Activated CD4-positive, alpha-beta T cell treated with anti-CD3 and anti-CD28 coated beads for 1 hour (primary cell): ENCODE measurements around the gene ANAPC4.

Source experiments
- DNase-seq: peaks from one replicate; pipeline ENCODE4 v3.0.0-alpha.2; 2020

ANAPC4 gene

DNA sequence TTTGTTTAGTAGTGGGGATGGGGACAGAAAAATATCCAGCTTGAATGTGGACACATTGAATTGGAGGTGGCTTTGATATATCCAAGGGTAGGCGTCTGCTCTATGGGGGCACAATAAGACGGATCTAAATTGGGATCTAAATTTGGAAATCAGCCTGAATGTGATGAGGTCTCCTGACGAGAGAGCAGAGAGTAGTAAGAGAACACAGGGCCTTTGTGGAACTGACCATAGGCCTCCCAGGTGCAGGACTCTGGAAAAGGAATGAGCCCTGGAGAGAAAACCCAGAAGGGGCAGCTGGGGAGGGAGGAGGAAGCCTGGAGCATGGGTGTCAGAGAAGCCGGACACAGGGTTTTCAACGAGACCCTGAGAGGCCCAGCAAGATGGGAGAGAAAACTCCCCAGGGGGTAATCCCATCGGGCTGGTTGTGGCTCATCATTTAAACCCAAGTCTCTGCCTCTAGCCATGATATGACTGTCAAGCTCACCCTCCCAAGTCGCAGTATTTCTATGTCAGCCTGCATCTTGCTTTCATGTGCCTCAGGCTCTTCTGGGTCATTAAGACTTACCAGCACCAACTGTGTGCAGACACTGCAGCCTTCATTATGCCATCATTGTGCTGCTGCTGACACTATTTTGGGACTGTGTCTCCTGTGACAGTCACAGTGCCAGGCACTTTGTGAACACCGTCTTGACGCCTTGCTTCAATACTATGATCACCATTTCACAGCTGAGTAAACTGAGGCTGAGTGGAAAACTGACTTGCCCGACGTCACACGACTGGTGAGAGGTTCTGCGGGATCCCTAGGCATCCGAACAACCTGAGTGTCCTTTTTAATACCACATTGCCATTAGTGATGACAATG lies 57.1 kb downstream of the ANAPC4 start:
- no peak for DNase-seq

DNA sequence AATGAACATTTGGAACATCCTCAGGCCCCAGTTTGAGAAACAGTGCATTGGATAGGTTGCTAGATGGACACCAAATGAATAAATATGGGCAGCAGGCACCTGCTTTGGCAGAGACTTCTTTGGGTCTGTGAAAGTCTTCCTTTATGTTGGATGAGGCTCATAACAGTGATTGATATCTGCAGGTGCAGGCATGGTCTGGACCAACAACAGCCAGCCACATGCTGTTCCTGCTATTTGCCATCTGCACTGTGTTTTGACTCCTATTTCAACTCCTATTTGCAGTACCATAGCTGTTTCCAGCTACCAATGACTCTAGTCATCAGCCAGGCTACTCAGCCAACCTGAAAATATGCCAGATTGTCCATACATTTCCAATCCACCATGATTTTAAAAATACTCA lies 60.9 kb downstream of the ANAPC4 start:
- no peak for DNase-seq

DNA sequence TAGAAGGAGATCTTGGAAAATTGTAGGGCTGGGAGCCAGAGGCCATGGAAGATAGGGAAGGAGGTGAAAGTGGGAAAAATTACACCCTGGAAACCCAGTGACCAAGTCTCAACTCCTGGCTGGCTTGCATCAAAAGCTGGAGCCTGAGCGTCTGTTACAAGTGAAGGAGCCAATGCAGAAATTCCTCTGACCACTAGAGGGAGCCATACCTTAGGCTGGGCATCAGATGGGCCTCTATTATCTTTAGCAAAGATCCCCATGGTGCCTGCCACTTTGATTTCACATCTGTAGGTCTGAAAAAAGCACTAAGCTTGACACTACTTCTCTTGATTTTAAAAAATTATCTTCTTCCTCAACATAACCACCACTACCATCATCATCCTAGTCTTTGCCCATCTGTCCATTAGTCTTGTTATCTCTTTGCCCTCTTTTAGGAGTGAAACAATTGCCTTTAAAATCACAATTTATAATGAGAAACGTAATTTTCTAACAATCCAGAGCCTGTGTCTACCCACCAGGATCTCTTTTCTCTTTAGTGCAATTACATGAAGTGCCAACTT lies 62.9 kb downstream of the ANAPC4 start:
- DNase-seq = no peak

DNA sequence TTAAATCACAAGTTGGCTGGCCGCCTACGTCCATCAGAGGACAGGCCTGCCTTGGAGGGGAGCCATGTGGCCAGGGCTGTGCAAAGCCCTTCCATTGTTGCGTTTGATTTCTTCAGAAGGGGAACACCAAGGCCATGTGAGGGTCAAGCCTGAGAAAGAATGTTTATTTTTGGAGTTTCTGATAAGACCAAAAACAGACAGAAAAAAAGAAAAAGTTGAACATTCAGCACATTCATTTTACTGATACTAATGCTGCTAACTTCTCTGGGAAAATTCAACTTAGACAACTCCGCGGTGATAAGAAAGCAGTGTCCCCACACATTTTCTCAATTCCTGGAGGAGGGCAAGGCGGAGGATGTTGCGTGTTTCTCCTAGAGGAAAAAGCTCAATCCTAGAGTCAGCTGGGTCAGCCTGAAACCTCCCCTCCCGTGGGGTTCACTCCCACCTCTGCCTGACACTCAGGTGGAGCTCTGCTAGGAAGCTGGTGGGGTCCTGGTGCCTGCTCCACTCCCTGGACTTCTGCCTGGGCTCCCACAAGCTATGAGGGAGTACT lies 63.5 kb downstream of the ANAPC4 start:
- DNase-seq = no peak

DNA sequence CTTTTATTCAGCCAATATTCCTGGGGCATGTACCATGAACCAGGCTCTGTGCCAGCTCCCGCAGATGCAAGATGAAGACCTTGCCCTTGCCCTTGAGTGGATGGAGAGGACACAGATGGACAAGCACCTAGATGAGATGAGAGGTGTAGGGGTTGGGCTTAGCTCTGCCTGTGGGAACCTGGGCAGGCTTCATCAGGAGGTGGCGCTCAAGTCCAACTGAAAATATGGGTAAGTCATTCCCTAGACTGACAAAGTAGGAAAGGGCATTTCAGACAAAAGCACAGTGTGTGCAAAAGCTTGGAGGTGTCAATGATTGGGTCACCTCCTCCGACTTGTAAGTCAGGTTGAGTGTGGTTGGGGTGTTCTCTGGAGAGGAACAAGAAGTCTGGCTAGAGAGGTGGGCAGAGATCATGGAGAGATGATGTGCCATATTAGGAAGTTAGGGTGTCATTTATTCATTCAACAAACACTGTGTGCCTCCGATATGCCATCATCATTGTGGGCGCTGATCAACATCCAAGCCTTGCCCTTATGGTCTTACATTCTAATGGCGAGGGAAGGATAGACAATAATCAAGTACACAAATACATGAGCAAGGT lies 64.6 kb downstream of the ANAPC4 start:
- DNase-seq = no peak

DNA sequence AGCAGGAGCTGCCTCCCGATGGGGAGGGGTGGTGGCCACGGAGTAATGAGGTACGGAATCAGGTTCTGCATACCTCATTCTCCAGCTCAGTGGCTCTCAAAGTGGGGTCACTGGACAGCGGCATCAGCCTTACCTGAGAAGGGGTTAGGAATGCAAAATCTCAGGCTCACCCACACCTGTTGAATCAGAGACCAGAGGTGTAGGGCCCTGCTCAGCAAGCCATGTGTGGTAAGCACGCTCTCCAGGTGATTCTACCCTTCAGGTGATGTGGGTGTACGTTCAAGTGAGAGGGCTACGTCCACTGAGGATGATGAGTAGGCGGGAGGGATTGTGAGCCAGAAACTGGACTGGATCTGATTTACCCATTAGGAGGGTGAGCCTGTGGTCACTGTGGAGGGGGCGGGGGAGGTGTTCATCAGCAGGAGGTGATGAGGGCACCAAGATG lies 65.8 kb downstream of the ANAPC4 start:
- no peak for DNase-seq

DNA sequence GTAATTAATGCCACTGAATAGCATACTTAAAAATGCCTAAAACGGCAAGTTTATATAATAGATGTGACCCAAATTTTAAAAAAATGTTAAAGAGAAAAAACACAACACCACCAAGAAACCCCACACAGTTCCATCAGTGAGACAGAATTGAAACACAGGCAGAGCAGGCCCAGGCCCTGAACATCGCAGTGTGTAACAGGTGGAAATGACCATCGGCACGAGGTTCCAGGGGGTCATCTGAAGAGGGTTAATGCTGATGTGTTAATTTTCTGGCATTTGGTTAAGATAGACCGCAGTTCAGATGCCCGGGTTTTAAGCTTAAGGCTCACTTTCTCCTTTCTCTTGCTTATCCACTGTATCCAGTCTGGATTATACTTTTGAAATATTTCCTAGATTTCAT lies 66.8 kb downstream of the ANAPC4 start:
- DNase-seq = no peak

DNA sequence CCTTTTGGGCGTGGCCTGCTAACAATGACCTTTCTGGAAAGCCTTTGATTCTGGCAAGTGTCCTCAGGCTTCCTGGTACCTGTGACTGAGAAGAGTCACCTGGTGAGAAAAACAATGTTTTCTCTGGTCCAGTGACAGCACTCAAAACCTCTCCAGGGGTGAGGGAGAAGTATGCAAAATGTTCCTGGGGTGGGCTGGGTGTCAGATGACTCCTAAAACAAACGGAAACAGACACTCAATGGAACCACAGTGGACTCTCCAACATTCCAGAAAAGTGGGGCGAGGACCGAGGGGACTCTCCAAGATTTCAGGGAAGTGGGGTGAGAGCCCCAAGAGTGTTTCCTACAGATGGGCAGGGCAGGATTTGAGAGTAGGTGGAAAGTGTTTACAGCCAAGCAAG lies 69.5 kb downstream of the ANAPC4 start:
- DNase-seq = no peak

DNA sequence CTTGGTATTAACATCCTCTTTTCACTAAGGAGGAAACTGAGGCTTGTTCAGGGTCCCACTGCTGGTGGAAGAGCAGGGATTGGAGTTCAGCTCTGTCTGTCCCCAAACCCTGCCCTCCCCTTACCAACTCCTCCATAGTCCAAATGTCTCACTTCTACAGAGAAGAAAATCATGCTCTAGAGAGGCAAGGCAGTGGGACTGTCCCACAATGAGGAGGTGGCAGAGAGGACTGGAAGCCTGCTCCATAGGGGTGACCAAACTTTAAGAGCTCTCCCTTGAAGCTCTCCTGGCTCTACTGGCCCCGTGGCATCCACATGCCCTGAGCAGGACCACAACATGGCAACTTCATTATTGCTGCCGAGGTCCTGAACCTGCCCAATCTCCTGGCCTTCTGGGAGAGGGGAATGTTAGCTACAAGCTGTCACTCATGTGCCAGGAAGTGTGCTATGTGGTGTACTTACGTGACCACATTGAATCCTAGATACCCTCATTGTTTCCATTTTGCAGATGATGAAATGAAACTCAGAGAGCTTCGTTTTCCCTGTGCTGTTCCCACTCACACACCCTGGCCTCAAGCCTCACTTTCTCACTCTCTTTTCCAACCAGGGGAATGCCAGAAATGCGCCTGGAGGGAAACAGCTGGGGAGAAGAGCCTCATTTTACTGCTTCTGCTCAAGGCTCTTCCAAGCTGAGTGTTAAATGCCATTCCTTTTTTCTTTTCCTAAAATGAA lies 71.5 kb downstream of the ANAPC4 start:
- DNase-seq = no peak

DNA sequence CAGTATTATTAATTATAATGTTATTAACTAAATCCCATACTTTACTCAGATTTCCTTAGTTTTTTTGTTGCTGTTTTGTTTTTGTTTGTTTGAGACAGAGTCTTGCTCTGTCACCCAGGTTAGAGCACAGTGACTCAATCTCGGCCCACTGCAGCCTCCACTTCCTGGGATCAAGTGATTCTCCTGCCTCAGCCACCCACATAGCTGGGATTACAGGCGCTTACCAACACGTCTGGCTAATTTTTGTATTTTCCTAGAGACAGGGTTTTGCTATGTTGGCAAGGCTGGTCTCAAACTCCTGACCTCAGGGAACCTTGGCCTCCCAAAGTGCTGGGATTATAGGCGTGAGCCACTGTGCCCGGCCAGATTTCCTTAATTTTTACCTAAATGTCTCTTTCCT lies 72.2 kb downstream of the ANAPC4 start:
- DNase-seq = no peak

DNA sequence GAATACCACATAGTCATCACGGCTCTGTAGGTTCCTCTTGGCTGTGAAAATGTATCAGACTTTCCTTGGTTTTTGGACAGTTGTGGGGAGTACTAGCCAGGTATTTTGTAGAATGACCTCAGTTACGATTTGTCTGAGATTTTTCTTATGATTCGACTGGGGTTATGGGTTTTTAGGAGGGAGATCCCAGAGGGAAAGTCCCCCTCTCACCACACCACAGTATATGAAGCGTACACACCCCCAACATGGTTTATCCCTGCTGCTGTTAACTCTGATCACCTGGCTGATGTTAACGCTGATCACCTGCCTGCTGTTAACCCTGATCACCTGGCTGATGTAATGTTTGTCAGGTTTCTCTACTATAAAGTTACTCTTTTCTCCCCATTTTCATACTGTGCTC lies 72.6 kb downstream of the ANAPC4 start:
- DNase-seq = no peak

DNA sequence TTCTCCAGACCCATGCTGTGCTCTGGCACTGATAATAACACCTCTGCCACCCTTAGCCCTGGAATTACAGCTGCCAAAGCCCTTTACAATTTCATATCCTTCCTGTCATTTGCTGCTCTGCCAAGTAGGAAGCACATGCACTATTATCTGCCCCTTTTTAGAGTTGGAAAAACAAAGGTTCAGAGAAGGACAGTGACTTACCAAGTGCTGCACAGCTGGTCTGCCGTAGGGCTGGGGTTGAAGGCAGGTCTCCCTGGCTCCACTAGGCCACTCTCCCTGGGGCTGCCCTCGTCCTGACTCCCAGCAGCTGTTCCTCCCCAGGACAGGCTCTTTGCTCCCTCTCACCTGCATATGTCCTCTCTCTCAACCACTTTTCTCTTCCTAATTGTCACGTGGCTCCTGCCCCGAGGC lies 73.4 kb downstream of the ANAPC4 start:
- no peak for DNase-seq

DNA sequence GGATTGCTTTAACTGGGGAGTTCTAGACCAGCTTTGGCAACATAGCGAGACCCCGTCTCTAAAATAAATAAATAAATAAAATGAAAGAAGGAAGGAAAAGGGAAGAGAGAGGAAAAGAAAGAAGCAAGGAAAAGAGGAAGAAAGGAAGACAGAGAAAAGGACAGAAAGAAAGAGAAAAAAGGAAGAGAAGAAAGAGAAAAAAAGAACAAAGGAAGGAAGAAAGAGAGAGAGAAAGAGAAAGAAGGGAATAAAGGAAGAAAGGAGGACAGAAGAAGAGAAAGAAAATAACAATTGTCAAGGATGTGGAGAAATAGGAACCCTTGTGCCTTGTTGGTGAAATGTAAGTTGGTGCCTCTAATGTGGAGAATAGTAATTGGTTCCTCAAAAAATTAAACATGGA lies 74.6 kb downstream of the ANAPC4 start:
- no peak for DNase-seq

DNA sequence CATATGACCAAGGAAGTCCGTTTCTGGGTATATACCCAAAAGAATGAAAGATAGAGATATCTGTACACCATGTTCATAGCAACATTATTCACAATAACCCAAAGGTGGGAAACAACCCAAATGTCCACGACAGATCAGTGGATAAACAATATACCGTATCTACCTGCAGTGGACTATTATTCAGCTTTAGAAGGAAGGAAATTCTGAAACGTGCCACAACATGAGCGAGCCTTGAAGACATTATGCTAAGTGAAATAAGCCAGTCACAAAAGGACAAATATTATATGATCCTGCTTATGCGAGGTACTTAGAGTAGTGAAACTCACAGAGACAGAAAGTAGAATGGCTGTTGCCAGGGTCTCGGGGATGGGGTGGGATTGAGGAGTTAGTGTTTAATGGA lies 75.0 kb downstream of the ANAPC4 start:
- DNase-seq = no peak

DNA sequence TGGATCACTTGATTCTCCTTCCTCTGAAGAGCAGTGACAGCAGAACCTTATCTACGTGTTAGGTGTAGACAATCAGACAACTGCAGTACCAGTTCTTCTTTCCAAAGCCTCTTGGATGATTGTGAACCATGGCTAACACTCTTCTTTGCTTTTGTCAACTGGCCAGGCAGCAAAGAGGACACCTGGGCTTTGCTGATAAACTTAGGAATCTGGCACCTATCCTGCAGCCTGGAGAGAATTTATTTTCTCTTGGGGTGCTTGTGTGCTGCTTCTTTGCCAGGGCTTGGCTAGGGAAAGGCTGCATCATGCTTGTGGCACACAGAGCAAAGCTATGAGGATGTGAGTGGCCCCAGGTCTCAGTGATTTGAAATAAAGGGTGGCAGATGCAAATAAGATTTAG lies 77.4 kb downstream of the ANAPC4 start:
- DNase-seq = no peak

DNA sequence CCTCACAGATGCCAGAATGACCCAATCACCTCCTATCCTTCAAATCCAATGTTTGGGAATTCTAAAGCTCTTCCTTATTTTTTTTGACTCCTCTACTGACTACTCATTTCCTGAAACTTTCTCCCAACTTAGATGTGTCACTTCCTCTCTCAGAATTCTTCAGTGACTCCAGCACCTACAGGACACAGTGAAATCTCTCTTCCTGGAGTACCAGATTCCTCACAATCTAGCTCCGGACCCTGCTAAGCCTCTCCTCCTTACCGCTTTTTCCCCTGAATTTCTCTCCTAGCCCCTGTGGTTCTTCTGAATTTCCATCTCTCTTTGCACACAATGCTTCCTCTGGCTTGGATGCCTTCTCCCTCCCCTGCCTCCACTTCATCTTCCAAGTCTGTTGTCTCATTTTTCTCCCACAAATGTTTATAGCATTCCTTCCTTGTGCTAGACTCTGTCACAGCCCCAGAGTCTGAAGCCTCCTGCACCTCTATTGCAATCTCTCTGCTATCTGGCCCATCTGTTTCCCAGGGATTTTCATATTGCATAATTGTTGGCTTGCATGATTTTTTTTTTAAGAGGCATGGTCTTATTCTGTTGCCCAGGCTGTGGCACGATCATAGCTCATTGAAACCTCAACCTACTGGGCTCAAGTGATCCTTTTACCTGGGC lies 80.1 kb downstream of the ANAPC4 start:
- no peak for DNase-seq

DNA sequence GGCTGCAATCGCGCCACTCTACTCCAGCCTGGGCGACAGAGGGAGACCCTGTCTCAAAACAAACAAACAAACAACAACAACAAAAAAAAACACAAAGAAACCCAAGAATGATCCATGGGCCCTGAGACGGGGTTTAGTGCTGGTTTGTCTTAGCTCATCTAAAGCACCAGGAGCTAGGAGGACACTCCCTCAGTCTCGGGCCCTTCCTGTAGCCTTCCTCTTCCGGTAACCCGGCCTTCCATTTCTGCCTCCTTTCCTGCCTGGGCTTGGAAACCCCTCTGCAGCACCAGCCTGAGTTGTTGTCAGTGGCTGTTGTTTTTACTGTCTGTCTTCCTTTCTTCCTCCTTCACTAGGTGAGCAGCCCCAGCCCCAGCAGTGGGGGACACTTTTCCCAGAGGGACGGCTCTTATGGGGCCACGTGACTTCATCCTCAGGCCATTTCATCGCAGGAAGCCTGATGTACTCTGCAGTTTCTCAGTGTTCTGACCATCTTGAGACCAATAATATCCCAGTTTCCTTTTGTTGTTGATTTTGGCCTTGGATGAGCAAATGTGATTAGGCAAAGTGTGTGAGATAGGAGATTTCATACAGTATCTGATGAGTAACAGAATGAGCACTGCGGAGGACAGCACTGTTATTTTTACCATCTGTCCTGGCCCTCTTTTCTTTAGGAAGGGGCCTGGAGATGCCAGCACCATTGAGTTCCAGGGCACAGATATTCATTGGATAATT lies 90.1 kb downstream of the ANAPC4 start:
- DNase-seq = no peak

DNA sequence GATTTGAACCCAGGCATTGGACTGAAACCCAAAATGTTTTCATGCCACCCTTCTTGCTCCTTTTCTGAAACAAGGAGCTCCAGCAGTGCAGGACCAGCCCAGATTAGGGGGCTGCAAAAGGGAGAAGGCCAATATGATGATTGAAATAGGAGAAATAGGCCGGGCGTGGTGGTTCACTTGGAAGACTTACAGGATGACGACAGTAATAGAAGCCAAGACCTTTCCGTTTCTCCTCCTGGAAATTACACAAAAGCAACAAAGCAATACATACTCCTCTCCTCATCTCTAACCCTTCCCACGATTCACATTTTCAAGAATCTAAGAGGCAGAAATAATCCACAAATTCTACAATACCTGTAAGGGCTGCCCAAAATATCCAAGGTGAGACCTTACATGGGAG lies 90.8 kb downstream of the ANAPC4 start:
- DNase-seq = no peak
